Ascending aorta (tissue), 2 donors: ENCODE results near the gene SAMHD1. TPM values are rescaled to one million over a fixed set of nuclear protein-coding genes. Genes with fewer than 3 reads are reported as not detected.
A peak's percentile ranks its signal among the peaks of the same experiment; 100 is the strongest.

Experiments
- DNase-seq, 2 donors: peaks; one replicate each; pipeline ENCODE4 v3.0.0-alpha.2; 2019; ENCODE audit warnings: low spot score in 2 of 2
- H3K27ac ChIP-seq, 2 donors: fragments of 200-600 bp; sonication (generic); one replicate each; pipeline ENCODE4 v1.5.1; 2016 to 2017; ENCODE audit warnings: mild to moderate bottlenecking in 1 of 2
- H3K27me3 ChIP-seq: fragments of 200-600 bp; sonication (generic); one replicate; pipeline ENCODE4 v1.5.1; 2017
- H3K36me3 ChIP-seq, 2 donors: fragments of 200-600 bp; sonication (generic); one replicate each; pipeline ENCODE4 v1.5.1; 2016
- H3K4me1 ChIP-seq, 2 donors: fragments of 200-600 bp; sonication (generic); one replicate each; pipeline ENCODE4 v1.5.1; 2016 to 2017; ENCODE audit warnings: mild to moderate bottlenecking in 1 of 2
- H3K4me3 ChIP-seq, 2 donors: fragments of 200-600 bp; sonication (generic); one replicate each; pipeline ENCODE4 v1.5.1; 2016 to 2017; ENCODE audit warnings: mild to moderate bottlenecking in 1 of 2
- H3K9me3 ChIP-seq, 2 donors: fragments of 200-600 bp; sonication (generic); one replicate each; pipeline ENCODE4 v1.5.1; 2016
- intact Hi-C: fragments of 100-400 bp; cut with DNase I; formaldehyde crosslinking; loops from one replicate; pipeline ENCODE4 v1.15.1; 2023
- total RNA-seq: library from RNA; depleted of rRNA; stranded (reverse); fragments of >200 nt; gene quantifications from one replicate; pipeline ENCODE4 v1.1.0, GENCODE V29; 2016
- TF ChIP-seq, protein P1 (sequence below), 3 experiments: fragments of 200-600 bp in 2 of 3; fragments of 450-650 bp in 1 of 3; sonication (generic) in 2 of 3; IDR thresholded peaks; one replicate each; pipeline ENCODE4 v1.5.1; 2016 to 2019; ENCODE audit warnings: antibody characterized with exemption in 3 of 3, mild to moderate bottlenecking in 1 of 3, moderate library complexity in 1 of 3

SAMHD1 gene
- total RNA-seq, 1 donor from 2014 or later: 163 TPM

DNA sequence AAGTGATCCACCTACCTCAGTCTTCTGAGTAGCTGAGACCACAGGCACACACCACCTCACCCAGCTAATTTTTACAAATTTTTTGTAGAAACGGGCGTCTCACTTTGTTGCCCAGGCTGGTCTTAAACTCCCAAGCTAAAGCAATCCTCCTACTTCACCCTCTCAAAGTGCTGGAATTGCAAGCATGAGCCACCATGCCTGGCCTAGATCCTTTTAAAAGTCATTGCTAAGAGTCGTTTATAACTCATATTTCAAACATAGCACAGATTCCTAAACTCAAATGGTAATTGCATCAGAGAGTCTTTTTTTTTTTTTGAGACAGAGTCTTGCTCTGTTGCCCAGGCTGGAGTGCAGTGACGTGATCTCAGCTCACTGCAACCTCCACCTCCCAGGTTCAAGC is 7.7 kb upstream of the SAMHD1 start:
- no peaks in the 10 kb centered on the region for H3K4me1 ChIP-seq

DNA sequence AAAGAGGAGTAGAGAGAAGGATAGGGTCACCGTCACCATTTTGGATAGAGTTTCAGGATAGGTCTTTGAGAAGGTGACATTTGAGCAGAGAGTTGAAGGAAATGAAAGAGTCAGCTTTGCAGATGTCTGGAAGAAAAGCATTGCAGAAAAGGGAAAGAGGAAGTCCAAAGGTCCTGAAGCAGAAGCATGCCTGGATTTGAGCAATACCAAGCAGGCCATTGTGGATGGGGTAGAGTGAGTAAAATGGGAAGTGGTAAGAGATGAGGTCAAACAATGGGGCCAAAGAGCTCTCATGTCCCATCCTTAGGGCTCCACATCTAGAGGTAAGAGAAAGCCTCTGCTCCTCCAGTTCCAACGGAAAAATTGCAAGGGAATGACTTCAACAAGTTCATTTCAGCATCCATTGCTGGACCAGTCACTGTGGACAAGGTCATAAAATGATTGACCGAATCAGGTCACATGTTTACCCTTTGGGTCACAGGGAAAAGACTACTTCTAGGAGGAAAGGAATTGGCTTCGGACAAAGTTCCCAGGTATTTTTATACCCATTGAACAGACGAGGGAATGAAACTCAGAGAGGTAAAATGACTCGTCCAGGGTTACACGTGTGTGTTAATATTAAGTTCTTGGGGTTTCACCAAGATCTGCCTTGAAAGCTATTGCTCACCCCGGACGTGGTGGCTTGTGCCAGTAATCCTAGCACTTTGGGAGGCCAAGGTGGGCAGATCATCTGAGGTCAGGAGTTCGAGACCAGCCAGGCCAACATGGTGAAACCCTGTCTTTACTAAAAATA is 6.6 kb upstream of the SAMHD1 start:
- Histone ChIP-seq H3K9me3 (no peaks in the 10 kb centered on the region), H3K4me1 (no peaks in the 10 kb centered on the region), H3K4me3 (no peak overlapping the region), H3K27ac (no peak overlapping the region), H3K27me3 (no peaks in the 10 kb centered on the region), H3K36me3 (no peaks in the 10 kb centered on the region)
- DNase-seq: no peak
- intact Hi-C loops: no loop called here
- TF ChIP-seq, protein P1, sequence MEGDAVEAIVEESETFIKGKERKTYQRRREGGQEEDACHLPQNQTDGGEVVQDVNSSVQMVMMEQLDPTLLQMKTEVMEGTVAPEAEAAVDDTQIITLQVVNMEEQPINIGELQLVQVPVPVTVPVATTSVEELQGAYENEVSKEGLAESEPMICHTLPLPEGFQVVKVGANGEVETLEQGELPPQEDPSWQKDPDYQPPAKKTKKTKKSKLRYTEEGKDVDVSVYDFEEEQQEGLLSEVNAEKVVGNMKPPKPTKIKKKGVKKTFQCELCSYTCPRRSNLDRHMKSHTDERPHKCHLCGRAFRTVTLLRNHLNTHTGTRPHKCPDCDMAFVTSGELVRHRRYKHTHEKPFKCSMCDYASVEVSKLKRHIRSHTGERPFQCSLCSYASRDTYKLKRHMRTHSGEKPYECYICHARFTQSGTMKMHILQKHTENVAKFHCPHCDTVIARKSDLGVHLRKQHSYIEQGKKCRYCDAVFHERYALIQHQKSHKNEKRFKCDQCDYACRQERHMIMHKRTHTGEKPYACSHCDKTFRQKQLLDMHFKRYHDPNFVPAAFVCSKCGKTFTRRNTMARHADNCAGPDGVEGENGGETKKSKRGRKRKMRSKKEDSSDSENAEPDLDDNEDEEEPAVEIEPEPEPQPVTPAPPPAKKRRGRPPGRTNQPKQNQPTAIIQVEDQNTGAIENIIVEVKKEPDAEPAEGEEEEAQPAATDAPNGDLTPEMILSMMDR (IDR thresholded peaks at IDR 0.05): no peak

More for the DNA sequence above, 7.7 kb upstream of the SAMHD1 start:
- intact Hi-C loops: no loop called here
- no peaks in the 10 kb centered on the region for H3K27me3 ChIP-seq
- no peak overlapping the region for H3K4me3 ChIP-seq
- H3K27ac ChIP-seq: no peak overlapping the region
- no peaks in the 10 kb centered on the region for H3K9me3 ChIP-seq
- TF ChIP-seq, protein P1 (IDR thresholded peaks at IDR 0.05): no peak
- no peaks in the 10 kb centered on the region for H3K36me3 ChIP-seq
- DNase-seq: no peak

DNA sequence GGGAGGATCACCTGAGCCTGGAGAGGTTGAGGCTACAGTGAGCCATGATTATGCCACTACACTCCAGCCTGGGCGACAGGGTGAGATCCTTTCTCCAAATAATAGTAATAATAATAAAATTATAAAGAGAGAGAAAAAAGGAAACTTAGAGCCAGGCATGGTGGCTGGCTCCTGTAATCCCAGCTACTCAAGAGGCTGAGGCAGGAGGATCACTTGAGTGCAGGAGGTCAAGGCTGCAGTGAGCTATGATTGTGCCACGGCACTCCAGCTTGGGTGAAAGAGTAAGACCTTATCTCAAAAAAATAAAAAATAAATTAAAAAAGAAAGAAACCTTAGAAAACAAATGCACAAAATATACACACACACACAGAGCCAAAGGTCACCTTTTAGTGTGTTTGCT is 5.2 kb upstream of the SAMHD1 start:
- Histone ChIP-seq H3K36me3 (no peaks in the 10 kb centered on the region), H3K4me1 (peaks cover 0 to 6% of the 10 kb centered on the region in 2 donors), H3K9me3 (no peaks in the 10 kb centered on the region)

DNA sequence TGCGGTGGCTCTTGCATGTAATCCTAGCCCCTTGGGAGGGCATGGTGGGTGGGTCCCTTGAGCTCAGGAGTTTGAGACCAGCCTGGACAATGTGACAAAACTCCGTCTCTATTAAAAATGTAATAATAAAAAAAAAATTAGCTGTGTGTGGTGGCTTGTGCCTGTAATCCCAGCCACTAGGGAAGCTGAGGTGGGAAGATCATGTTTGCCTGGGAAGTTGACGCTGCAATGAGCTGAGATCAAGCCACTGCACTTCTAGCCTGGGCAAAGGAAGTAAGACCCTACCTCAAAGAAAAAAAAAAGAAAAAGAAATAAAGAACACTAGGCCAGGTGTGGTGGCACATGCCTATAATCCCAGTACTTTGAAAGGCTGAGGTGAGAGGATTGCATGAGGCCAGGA is 4.5 kb upstream of the SAMHD1 start:
- H3K4me3 ChIP-seq: no peak overlapping the region
- H3K27ac ChIP-seq: no peak overlapping the region
- no peaks in the 10 kb centered on the region for H3K27me3 ChIP-seq
- intact Hi-C loops: no loop called here
- peaks cover 0 to 6% of the 10 kb centered on the region in 2 donors for H3K4me1 ChIP-seq
- no peak for DNase-seq
- H3K36me3 ChIP-seq: no peaks in the 10 kb centered on the region
- H3K9me3 ChIP-seq: no peaks in the 10 kb centered on the region
- TF ChIP-seq, protein P1 (IDR thresholded peaks at IDR 0.05): no peak

More for the DNA sequence above, 5.2 kb upstream of the SAMHD1 start:
- TF ChIP-seq, protein P1 (IDR thresholded peaks at IDR 0.05): no peak
- H3K27me3 ChIP-seq: no peaks in the 10 kb centered on the region
- H3K27ac ChIP-seq: no peak overlapping the region
- no peak for DNase-seq
- H3K4me3 ChIP-seq: no peak overlapping the region
- intact Hi-C loops: no loop called here

GRCh38 chr20:36951979-36952738 is 651 bp upstream of the SAMHD1 start:
- intact Hi-C loops: no loop called here
- Histone ChIP-seq H3K27ac (peak overlapping the region; percentile 67 to 68), H3K9me3 (no peaks in the 10 kb centered on the region), H3K4me1 (peaks cover 0 to 6% of the 10 kb centered on the region in 2 donors), H3K36me3 (no peaks in the 10 kb centered on the region), H3K27me3 (no peaks in the 10 kb centered on the region), H3K4me3 (peak overlapping the region; percentile 72 to 98)
- no peak for DNase-seq
- TF ChIP-seq, protein P1 (IDR thresholded peaks at IDR 0.05): no peak
